Cardiac muscle cell (in vitro differentiated cells and primary cell): ENCODE data around the gene HEPHL1. TPM values are rescaled to one million over a fixed set of nuclear protein-coding genes. Genes with fewer than 3 reads are reported as not detected.

Source experiments
- DNase-seq, 2 donors: peaks; one replicate each; pipeline versions ENCODE4 v3.0.0 to v3.0.0-alpha.2; 2010 to 2017; ENCODE audit warnings: low read depth in 1 of 2, low spot score in 1 of 2
- H3K27ac ChIP-seq: fragments of 200-600 bp; sonication (generic); 2 replicates; pipeline ENCODE4 v1.5.1; 2016
- H3K27me3 ChIP-seq: fragments of 200-600 bp; sonication (generic); 2 replicates; pipeline ENCODE4 v1.6.0; 2016; ENCODE audit warnings: control low read depth
- H3K36me3 ChIP-seq: fragments of 200-600 bp; sonication (generic); 2 replicates; pipeline ENCODE4 v1.5.1; 2016; ENCODE audit warnings: control low read depth
- H3K4me1 ChIP-seq: fragments of 200-600 bp; sonication (generic); 2 replicates; pipeline ENCODE4 v1.8.1; 2017; ENCODE audit warnings: low read depth, mild to moderate bottlenecking, mixed run types
- H3K4me3 ChIP-seq: fragments of 200-600 bp; sonication (generic); 2 replicates; pipeline ENCODE4 v1.5.1; 2016; ENCODE audit warnings: mild to moderate bottlenecking
- H3K9me3 ChIP-seq: fragments of 200-600 bp; sonication (generic); 2 replicates; pipeline ENCODE4 v1.5.1; 2017; ENCODE audit warnings: low read depth, mild to moderate bottlenecking, control low read depth
- polyA plus RNA-seq: library from polyadenylated mRNA; unstranded; fragments of >200 nt; fragmentation: Nextera tagmentation; extraction: Ambion mirVana; gene quantifications from 2 replicates; pipeline ENCODE4 v1.2.1, GENCODE V29; 2016
- total RNA-seq: library from RNA; depleted of rRNA; stranded (reverse); fragments of >200 nt; gene quantifications from 2 replicates; pipeline ENCODE4 v1.2.3, GENCODE V29; 2016
- TF ChIP-seq, protein P1 (sequence below): IDR thresholded peaks from 2 replicates; pipeline ENCODE4 v1.5.1; 2012; ENCODE audit warnings: low read depth, mild to moderate bottlenecking, low read length

Gene HEPHL1
- total and polyA plus RNA-seq, 2 experiments from 2014 or later = not detected

- DNase-seq = peak in 1 of 2 donors; percentile 56
- no peak overlapping the region for H3K27ac ChIP-seq
Measured at GRCh38 chr11:94025690-94026394, 4.7 kb downstream of the HEPHL1 start.

GRCh38 chr11:94027210-94027609 lies 6.1 kb downstream of the HEPHL1 start:
- H3K27ac ChIP-seq = no peak overlapping the region
- TF ChIP-seq, protein P1, sequence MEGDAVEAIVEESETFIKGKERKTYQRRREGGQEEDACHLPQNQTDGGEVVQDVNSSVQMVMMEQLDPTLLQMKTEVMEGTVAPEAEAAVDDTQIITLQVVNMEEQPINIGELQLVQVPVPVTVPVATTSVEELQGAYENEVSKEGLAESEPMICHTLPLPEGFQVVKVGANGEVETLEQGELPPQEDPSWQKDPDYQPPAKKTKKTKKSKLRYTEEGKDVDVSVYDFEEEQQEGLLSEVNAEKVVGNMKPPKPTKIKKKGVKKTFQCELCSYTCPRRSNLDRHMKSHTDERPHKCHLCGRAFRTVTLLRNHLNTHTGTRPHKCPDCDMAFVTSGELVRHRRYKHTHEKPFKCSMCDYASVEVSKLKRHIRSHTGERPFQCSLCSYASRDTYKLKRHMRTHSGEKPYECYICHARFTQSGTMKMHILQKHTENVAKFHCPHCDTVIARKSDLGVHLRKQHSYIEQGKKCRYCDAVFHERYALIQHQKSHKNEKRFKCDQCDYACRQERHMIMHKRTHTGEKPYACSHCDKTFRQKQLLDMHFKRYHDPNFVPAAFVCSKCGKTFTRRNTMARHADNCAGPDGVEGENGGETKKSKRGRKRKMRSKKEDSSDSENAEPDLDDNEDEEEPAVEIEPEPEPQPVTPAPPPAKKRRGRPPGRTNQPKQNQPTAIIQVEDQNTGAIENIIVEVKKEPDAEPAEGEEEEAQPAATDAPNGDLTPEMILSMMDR = no peak
- H3K4me3 ChIP-seq = no peak overlapping the region
- no peak for DNase-seq
- H3K36me3 ChIP-seq = no peaks in the 10 kb centered on the region
- no peaks in the 10 kb centered on the region for H3K27me3 ChIP-seq
- H3K4me1 ChIP-seq = no peaks in the 10 kb centered on the region
- no peaks in the 10 kb centered on the region for H3K9me3 ChIP-seq

More at GRCh38 chr11:94025690-94026394, 4.7 kb downstream of the HEPHL1 start:
- TF ChIP-seq, protein P1 = no peak
- H3K9me3 ChIP-seq = no peaks in the 10 kb centered on the region
- H3K27me3 ChIP-seq = no peaks in the 10 kb centered on the region
- no peaks in the 10 kb centered on the region for H3K36me3 ChIP-seq
- H3K4me1 ChIP-seq = no peaks in the 10 kb centered on the region
- H3K4me3 ChIP-seq = no peak overlapping the region

DNA sequence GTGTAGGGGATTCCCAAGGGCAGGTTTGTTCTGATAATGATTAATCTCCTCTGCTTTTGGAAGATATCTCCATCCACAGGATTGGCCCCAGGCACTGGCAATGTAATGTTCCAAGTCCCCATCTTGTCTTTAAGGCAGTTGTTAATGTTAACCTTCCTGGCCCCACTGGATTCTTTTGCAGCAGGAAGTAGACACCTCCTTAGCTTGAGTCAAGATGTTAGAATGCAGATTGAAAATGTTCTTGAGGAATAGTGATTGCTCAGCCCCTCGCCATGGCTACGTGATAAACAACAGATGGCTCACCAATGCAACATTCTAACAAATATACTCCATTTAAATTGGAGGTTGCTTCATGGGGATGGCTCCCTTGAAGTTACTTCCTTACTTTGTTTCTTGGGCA lies 7.3 kb downstream of the HEPHL1 start:
- Histone ChIP-seq H3K4me1 (no peaks in the 10 kb centered on the region), H3K4me3 (no peak overlapping the region), H3K36me3 (no peaks in the 10 kb centered on the region), H3K27ac (no peak overlapping the region), H3K9me3 (no peaks in the 10 kb centered on the region), H3K27me3 (no peaks in the 10 kb centered on the region)
- TF ChIP-seq, protein P1 = no peak
- DNase-seq = peak in 1 of 2 donors; percentile 50

DNA sequence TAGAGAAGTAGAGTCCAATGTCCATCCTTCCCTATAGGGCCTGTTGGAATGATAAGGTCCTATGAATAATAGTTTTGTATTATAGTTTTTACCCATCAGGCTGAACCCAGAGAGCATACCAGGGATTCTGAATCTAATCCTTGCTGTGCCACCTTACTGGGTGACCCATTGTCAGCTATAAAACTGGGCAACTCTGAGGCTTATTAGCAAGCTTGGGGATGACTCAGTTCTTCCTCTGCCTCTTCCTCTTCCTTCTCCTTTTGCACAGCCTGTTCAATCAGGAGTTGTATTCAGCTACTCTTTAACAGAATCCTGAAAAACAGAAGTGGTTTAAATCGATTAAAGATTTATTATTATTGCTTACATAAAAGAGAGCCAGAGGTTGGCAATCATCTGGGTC lies 8.9 kb downstream of the HEPHL1 start:
- no peaks in the 10 kb centered on the region for H3K4me1 ChIP-seq
- H3K4me3 ChIP-seq = no peak overlapping the region
- TF ChIP-seq, protein P1 = no peak
- no peaks in the 10 kb centered on the region for H3K9me3 ChIP-seq
- H3K27ac ChIP-seq = no peak overlapping the region
- H3K36me3 ChIP-seq = no peaks in the 10 kb centered on the region
- H3K27me3 ChIP-seq = no peaks in the 10 kb centered on the region
- no peak for DNase-seq

DNA sequence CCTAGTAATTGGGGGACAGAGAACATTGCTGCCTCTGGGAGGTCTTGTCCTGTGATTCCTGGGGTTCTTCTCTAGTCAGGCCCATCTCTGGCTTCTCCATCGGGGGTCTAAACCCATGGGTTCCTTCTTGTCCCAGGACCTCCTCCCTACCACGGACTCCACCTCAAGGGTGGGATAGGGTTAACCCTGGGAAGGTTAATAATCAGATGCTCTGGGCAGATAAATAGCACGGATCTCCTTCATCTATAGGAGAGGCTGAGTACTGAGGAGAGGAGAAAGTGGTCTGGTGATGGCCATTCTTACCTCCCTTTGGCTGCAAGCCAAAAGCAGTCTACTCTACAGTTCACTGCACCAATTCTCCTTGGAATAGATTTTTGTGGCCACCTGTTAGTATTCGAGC lies 10.5 kb downstream of the HEPHL1 start:
- no peak for DNase-seq
- Histone ChIP-seq H3K27ac (no peak overlapping the region), H3K4me3 (no peak overlapping the region), H3K36me3 (no peaks in the 10 kb centered on the region), H3K9me3 (no peaks in the 10 kb centered on the region), H3K27me3 (no peaks in the 10 kb centered on the region), H3K4me1 (no peaks in the 10 kb centered on the region)
- TF ChIP-seq, protein P1 = no peak
